ENCODE data around the gene SRSF9. TPM values are rescaled to one million over a fixed set of nuclear protein-coding genes. Genes with fewer than 3 reads are reported as not detected.

The SRSF9 gene
- polyA plus RNA-seq, 2 of the 4 experiments (the other 2 are of a cell fraction), result 218 to 306 TPM

GRCh38 chr12:120438495-120439198 lies 30.9 kb downstream of the SRSF9 start:
- peak overlapping the region; percentile 71 to 91 for H3K27ac ChIP-seq
- POLR2A ChIA-PET, result interaction anchor here (0.6 to 1.3 kb wide), 2 partner anchors 50 to 147 kb away, joined by 4 to 10 read pairs; partner anchors contain the start of gene RNU4-2
- no peak for DNase-seq (ENCODE audit: low read depth in 1 of 2, low spot score in 1 of 2)
- no peaks in the 10 kb centered on the region for H3K9me3 ChIP-seq
- no peak for FAIRE-seq
- CTCF ChIA-PET, result interaction anchor here (0.9 to 10.1 kb wide), 15 partner anchors 9 to 238 kb away, joined by 3 to 99 read pairs (median 4); partner anchors contain the start of genes RPLP0 and SRSF9
- H3K4me1 ChIP-seq, result peaks cover 14% of the 10 kb centered on the region
- peak overlapping the region; percentile 90 for H3K4me2 ChIP-seq
- TF ChIP-seq HOXA7 (CRISPR knock-in tag; IDR thresholded peaks at IDR 0.05), result no peak
- TF ChIP-seq PHF8 (IDR thresholded peaks at IDR 0.05; ENCODE audit: borderline replicate concordance, low read depth), result 0 out of 2 replicates have a peak, but pooled peaks have one; percentile 3
- H3K4me3 ChIP-seq, result peak overlapping the region; percentile 79
- WGBS (ENCODE audit: missing lambda C conversion rate), result 37% methylated on average over 17 of the region's 17 CpGs
- peak; percentile 2 to 11; a peak in 3 of 6 replicates for ATAC-seq

GRCh38 chr12:120437735-120438494 lies 31.6 kb downstream of the SRSF9 start, which contains the start of gene COX6A1:
Gene COX6A1 (plus strand): TSS chr12:120438113. CDS start chr12:120438127, 14 bp downstream.
- Histone ChIP-seq H3K4me2 (peak within 1 kb of the TSS; percentile 90), H3K9me3 (no peaks in the 10 kb centered on the region), H3K4me1 (peaks cover 14% of the 10 kb centered on the region), H3K4me3 (peak within 1 kb of the TSS; percentile 79), H3K27ac (peak within 1 kb of the TSS; percentile 71 to 91)
- TF ChIP-seq PHF8 (IDR thresholded peaks at IDR 0.05; ENCODE audit: borderline replicate concordance, low read depth) (peak; percentile 46; the same call in 1 of the 2 replicates), HES2 (IDR thresholded peaks at IDR 0.05) (no peak), RCOR1 (IDR thresholded peaks at IDR 0.05; ENCODE audit: low read depth, low read length) (no peak), CBX8 (IDR thresholded peaks at IDR 0.05) (no peak), ESRRA (IDR thresholded peaks at IDR 0.05; ENCODE audit: borderline replicate concordance, low read length) (0 out of 2 replicates have a peak, but pooled peaks have one; percentile 40), POLR2A (IDR thresholded peaks at IDR 0.05; ENCODE audit: low read length) (peak; percentile 77), MAX (IDR thresholded peaks at IDR 0.05) (peak; percentile 72; the same call in 1 of the 2 replicates), E2F6 (IDR thresholded peaks at IDR 0.05; ENCODE audit: borderline replicate concordance, low read depth) (0 out of 2 replicates have a peak, but pooled peaks have one; percentile 29), JUN (IDR thresholded peaks at IDR 0.05) (peak in 1 of 2 experiments; percentile 92; a peak in 3 of 5 replicates), USF2 (IDR thresholded peaks at IDR 0.05) (no peak), BCL3 (IDR thresholded peaks at IDR 0.05) (peak; percentile 82; the same call in 2 of the 3 replicates), KDM5A (IDR thresholded peaks at IDR 0.05) (peak; percentile 91), RFX5 (IDR thresholded peaks at IDR 0.05) (no peak; the same call in 1 of the 2 replicates), FOXS1 (CRISPR knock-in tag; IDR thresholded peaks at IDR 0.05) (no peak), PBX3 (IDR thresholded peaks at IDR 0.05) (0 out of 2 replicates have a peak, but pooled peaks have one; percentile 9)
- peak; percentile 94 for FAIRE-seq
- under 1% methylated on average over 57 of the region's 59 CpGs for WGBS (ENCODE audit: missing lambda C conversion rate)
- DNase-seq (ENCODE audit: low read depth in 1 of 2, low spot score in 1 of 2), result peak; percentile 99
- ChIA-PET CTCF (interaction anchor here (0.6 to 10.1 kb wide), 14 partner anchors 16 to 749 kb away, joined by 3 to 99 read pairs (median 4); partner anchors contain the start of genes RPLP0 and SRSF9), POLR2A (interaction anchor here (0.6 to 1.3 kb wide), 6 partner anchors 10 to 146 kb away, joined by 3 to 10 read pairs (median 3); partner anchors contain the start of genes RNU4-1 and RNU4-2)
- peak; percentile 97 to 98 for ATAC-seq
